ENCODE measurements around the gene FOXA3. TPM values are rescaled to one million over a fixed set of nuclear protein-coding genes. Genes with fewer than 3 reads are reported as not detected.

Gene FOXA3
- total RNA-seq, 1 experiment from 2014 or later = 5.8 TPM

DNA sequence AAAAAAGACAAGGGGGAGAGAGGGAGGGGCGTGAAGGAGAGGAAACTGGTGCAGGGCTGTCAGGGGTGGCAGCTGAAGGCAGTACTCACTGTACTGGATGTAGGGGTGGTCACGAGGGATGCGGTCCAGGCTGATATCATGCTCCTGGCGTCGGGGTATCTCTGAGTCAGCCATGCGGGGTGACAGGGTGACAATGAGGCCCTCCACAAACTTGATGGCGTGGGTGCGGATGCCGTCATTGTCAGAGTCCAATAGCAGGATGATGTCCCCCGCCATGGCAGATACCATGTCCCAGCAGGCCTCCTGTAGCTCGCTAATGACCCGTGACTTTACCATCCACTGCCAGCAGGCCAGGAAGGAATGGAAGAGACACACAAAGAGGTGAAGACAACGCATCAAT, 16.5 kb upstream of the FOXA3 start:
- ATAC-seq = no peak
- TF ChIP-seq MAX (IDR thresholded peaks at IDR 0.05) (no peak), FOSL1 (IDR thresholded peaks at IDR 0.05; ENCODE audit: low read depth) (no peak), SIN3A (IDR thresholded peaks at IDR 0.05; ENCODE audit: low read depth) (no peak), EZH2phosphoT487 (IDR thresholded peaks at IDR 0.05; ENCODE audit: borderline replicate concordance) (no peak), ELF1 (IDR thresholded peaks at IDR 0.05; ENCODE audit: borderline replicate concordance, low read depth) (no peak), RAD21 (IDR thresholded peaks at IDR 0.05; ENCODE audit: low read depth) (no peak)
- Histone ChIP-seq H2AFZ (ENCODE audit: low read depth, low read length, poor library complexity, severe bottlenecking) (no peak overlapping the region), H4K20me1 (ENCODE audit: insufficient read depth) (no peaks in the 10 kb centered on the region), H3K27me3 (ENCODE audit: insufficient read depth, low read length) (no peaks in the 10 kb centered on the region), H3K4me1 (ENCODE audit: control insufficient read depth in 1 of 2, insufficient read depth in 2 of 2, low read length in 2 of 2) (no peaks in the 10 kb centered on the region), H3K27ac (ENCODE audit: low read depth, low read length) (no peak overlapping the region), H3K9me2 (ENCODE audit: insufficient read depth) (no peaks in the 10 kb centered on the region), H3K9me3 (ENCODE audit: control insufficient read depth in 1 of 2, insufficient read depth in 1 of 2, low read depth in 1 of 2, low read length in 2 of 2) (no peaks in the 10 kb centered on the region), H3K9ac (ENCODE audit: low read length) (no peak overlapping the region), H3K4me3 (replicated peaks in 1 of 2; ENCODE audit: low read depth in 1 of 2, low read length in 2 of 2) (no peak overlapping the region), H3K4me2 (ENCODE audit: low read length) (no peak overlapping the region), H3K36me3 (ENCODE audit: control insufficient read depth in 1 of 2, insufficient read depth in 2 of 2, low read length in 2 of 2) (peaks cover 56 to 63% of the 10 kb centered on the region in 2 experiments), H3K79me2 (ENCODE audit: insufficient read depth, low read length) (peaks cover 9% of the 10 kb centered on the region; the same call in 1 of the 2 replicates)
- DNase-seq (ENCODE audit: low read depth, low spot score) = no peak
- intact Hi-C loops (cut with micrococcal nuclease) = no loop called here
- ChIA-PET CTCF (no interaction called here), POLR2A (no interaction called here), RAD21 (ENCODE audit: low non-redundant PET in 1 of 2, low total read pairs in 2 of 2, uncharacterized antibody in 2 of 2, unreplicated experiment in 2 of 2) (no interaction called here)
- no TSS peak for BruUV-seq (replicated peaks)

DNA sequence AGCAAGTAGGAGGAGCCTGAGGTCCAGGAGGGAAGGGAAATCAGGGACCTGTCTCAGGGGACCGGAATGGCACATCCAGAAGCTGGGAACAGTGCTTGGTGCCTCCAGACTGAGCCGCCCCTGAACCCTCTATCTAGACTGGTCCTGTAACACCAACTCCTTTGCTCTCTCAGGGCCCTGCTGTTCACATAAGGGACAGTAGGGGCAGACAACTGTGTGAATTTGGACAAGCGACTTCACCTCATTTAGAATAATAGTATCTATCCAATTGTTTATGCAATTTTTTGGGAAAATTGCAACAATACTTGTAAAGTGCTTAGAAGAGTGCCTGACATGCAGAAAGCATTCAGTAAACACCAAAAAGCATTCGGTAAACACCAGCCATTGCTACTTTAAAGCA, 15.2 kb upstream of the FOXA3 start:
- Histone ChIP-seq H3K9me2 (ENCODE audit: insufficient read depth) (no peaks in the 10 kb centered on the region), H3K4me3 (replicated peaks in 1 of 2; ENCODE audit: low read depth in 1 of 2, low read length in 2 of 2) (no peak overlapping the region), H4K20me1 (ENCODE audit: insufficient read depth) (no peaks in the 10 kb centered on the region), H3K9me3 (ENCODE audit: control insufficient read depth in 1 of 2, insufficient read depth in 1 of 2, low read depth in 1 of 2, low read length in 2 of 2) (no peaks in the 10 kb centered on the region), H3K4me2 (ENCODE audit: low read length) (no peak overlapping the region), H3K36me3 (ENCODE audit: control insufficient read depth in 1 of 2, insufficient read depth in 2 of 2, low read length in 2 of 2) (peaks cover 54 to 60% of the 10 kb centered on the region in 2 experiments), H3K4me1 (ENCODE audit: control insufficient read depth in 1 of 2, insufficient read depth in 2 of 2, low read length in 2 of 2) (no peaks in the 10 kb centered on the region), H3K79me2 (ENCODE audit: insufficient read depth, low read length) (0 out of 2 replicates have a peak, but pooled peaks cover 2% of the 10 kb centered on the region), H2AFZ (ENCODE audit: low read depth, low read length, poor library complexity, severe bottlenecking) (no peak overlapping the region), H3K27me3 (ENCODE audit: insufficient read depth, low read length) (no peaks in the 10 kb centered on the region), H3K27ac (ENCODE audit: low read depth, low read length) (no peak overlapping the region), H3K9ac (ENCODE audit: low read length) (no peak overlapping the region)
- ATAC-seq = peak; percentile 82
- TF ChIP-seq FOSL1 (IDR thresholded peaks at IDR 0.05; ENCODE audit: low read depth) = no peak
- TF ChIP-seq, protein P1, sequence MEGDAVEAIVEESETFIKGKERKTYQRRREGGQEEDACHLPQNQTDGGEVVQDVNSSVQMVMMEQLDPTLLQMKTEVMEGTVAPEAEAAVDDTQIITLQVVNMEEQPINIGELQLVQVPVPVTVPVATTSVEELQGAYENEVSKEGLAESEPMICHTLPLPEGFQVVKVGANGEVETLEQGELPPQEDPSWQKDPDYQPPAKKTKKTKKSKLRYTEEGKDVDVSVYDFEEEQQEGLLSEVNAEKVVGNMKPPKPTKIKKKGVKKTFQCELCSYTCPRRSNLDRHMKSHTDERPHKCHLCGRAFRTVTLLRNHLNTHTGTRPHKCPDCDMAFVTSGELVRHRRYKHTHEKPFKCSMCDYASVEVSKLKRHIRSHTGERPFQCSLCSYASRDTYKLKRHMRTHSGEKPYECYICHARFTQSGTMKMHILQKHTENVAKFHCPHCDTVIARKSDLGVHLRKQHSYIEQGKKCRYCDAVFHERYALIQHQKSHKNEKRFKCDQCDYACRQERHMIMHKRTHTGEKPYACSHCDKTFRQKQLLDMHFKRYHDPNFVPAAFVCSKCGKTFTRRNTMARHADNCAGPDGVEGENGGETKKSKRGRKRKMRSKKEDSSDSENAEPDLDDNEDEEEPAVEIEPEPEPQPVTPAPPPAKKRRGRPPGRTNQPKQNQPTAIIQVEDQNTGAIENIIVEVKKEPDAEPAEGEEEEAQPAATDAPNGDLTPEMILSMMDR (IDR thresholded peaks at IDR 0.05 in 2 of 3, conservative IDR thresholded peaks at IDR 0.05 in 1 of 3; ENCODE audit: borderline replicate concordance in 1 of 3, insufficient read depth in 1 of 3, low read depth in 2 of 3, low read length in 2 of 3) = peak in 2 of 3 experiments; percentile 48 to 53; a peak in 4 of 6 replicates
- no peak for TF ChIP-seq JUND (IDR thresholded peaks at IDR 0.05)
- no peak for TF ChIP-seq EGR1 (IDR thresholded peaks at IDR 0.05; ENCODE audit: low read depth)
- TF ChIP-seq ELF1 (IDR thresholded peaks at IDR 0.05; ENCODE audit: borderline replicate concordance, low read depth) = no peak
- no peak for TF ChIP-seq MAX (IDR thresholded peaks at IDR 0.05)
- no peak for TF ChIP-seq EZH2phosphoT487 (IDR thresholded peaks at IDR 0.05; ENCODE audit: borderline replicate concordance)
- BruUV-seq (replicated peaks) = no TSS peak
- ChIA-PET POLR2A (no interaction called here), CTCF (interaction anchor here (0.7 kb wide), 1 partner anchor 32 kb away, joined by 3 read pairs; no protein-coding TSS in a partner anchor), RAD21 (ENCODE audit: low non-redundant PET in 1 of 2, low total read pairs in 2 of 2, uncharacterized antibody in 2 of 2, unreplicated experiment in 2 of 2) (no interaction called here)
- intact Hi-C loops (cut with micrococcal nuclease) = no loop called here
- no peak for DNase-seq (ENCODE audit: low read depth, low spot score)
